ENCODE results near the gene FBXW11.
"Not testable (repeated sequence)": the region's sequence is repeated elsewhere in the genome, so short reads cannot be mapped to it uniquely, and the experiment has no call there.

FBXW11 gene

DNA sequence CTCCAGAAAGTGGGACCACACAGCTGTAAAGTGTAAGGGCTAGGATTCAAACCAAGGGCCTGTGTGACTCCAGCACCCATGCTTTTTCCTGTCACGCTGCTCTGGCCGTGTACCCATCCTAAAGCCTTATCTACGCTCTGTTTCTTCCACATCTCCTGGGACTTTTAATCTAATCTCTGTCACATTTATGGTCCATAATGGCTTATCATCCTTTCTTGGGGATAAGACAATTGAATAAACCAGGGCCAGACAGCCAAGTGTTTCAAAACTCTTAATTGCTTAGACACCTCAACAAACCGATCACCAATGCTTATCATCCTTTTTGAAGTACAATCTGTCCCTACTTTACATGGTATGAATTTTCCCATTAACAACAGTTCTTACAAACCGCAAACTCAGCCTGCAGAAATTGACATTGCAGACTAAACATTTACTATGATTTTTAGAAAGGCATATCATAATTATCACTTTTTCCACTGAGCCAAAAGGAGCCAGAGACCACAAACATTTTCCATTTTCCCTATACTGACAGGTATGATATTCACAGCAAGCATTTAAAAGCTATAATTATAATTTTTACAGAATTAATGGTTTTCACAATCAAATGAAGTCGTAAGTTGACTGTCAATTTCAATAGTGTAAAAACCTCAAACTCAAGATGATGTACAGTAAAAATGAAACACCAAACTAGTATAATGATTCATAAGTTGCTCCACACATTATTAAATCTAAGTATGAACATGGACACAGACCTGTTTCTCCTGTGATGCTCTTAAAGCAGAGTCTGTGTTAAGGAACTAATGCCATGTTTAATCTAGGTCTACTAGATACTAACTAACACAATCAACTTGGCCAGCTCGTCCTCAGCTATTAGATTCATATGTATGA lies 99.5 kb downstream of the FBXW11 start:
- DNase-seq = no peak

DNA sequence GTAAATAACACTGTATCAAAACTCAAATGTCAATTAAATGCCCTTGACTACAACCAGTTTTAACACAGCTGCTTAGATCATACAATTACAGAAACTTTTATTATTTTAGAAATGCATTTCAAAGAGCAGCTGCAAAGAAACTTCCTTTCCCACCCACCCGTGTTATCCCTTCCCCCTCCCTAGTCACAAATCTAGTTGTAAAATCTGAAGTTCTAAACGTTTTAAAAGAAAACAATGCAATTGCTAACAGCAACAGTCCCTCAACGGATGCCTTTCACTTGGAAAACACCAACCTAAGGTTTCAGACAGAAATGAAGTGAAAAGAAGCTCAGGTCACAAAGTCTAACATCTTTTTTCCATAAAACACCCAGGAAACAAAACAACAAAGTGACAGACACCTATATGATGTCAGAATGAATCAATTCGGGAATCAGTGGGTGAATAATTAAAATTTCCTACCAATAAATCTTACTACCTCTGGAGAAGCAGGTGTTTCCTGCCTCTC lies 100.3 kb downstream of the FBXW11 start:
- DNase-seq = no peak

DNA sequence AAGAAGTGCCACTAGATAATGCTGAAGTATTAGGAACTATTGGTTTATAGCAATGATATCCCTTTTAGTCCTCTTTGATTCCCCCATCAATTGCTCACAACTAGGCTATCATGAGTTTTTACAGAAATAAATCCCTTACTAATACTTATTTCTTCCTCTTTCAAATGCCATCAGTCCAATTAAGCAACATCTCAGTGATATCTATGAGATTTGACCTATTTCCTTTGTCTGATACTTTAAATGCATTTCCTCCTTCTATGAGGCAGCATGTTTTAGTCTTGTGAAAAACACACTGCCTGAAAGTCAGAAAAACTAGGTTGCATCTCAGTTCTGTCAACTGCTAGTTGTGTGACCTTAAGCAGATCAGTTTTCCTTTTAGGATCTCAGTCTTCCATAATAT lies 101.6 kb downstream of the FBXW11 start:
- no peak for DNase-seq

DNA sequence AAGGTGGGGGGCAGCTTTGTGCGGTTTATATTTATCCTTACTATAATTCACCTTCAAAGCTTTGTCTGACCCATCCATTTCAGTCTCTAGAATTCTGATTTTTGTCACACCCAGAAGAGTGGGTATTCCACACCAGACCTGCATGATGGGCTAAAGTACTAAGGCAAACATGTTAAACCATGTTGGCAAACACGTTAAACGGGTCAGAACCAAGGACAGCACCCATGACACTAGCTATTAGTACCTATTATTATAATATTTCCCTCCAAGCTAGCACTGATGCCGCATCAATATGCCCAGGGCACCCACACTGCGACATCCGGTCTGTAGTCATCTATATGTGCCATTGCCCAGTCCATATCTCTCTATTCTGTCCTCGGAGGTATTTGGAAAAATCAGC lies 104.7 kb downstream of the FBXW11 start:
- no peak for DNase-seq

DNA sequence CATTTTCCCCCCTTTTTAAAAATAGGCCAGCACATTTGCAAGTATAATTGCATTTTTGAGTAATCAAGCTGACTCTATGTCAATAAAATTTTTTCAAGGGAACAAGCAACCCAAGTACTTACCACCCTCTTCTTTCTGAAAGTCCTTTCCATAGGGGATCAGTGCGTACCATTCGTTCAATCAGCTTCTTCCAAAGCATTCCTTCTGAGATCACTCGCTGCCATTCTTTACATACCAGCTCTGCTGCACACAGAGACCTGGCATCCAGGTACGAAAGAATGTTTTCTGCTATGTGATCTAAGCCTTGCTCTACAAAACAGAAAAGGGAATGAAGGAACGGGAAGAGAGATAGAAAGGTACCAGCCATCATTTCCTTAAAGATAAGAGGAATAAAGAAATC lies 106.6 kb downstream of the FBXW11 start:
- DNase-seq = no peak

DNA sequence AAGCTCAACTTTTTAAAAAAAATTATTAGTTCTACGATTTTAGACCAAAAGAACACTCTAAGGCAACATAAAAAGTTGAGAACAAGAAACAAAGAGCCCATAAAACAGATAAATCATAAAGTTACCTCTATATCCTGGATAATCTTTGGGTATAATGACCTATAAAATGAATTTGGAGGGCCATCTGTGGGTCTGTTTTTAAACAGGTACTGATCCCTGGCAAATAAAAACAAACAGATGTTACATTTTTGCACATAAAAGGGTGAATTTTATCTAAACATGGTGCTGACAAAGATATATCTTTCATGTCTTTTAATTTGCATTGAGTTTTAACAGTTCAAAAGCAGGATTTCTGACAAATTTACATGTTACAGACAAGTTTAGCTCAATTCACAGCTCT lies 107.6 kb downstream of the FBXW11 start:
- no peak for DNase-seq

DNA sequence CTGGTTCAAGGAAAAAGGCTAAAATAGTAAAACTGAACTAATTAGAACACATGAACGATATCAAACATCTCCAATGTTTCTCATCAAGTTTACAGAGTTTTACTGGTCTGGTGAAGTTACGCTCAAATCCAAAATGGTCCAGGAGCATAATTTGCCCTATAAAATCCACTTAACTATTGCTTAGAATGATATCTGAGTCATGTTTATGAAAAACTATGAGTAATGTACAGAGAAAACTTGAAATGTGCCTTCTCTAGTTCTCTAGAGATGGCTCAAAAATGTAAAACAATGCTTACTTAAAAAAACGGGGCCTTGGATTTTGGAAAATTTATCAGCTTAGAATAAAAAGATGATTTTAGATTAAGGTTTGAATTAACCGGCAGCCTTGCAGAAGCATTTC lies 108.1 kb downstream of the FBXW11 start:
- no peak for DNase-seq

DNA sequence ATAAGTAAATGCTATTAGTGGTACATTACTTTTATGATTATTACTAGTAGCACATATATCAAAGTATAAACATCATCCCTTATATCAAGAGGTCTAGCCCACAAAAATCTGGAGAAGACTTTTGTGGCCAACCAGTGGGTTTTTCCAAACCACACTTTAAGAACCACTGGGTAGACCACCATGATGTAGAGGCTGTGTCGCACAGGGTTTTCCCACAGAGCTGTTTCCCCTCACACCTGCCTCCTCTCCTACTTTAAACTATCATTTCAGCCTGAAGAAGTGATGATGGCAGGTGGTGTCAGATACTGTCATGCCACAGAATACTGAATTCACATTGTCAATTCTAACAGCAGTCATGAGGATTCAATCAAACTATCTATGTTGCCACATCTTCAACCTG lies 109.2 kb downstream of the FBXW11 start:
- DNase-seq = no peak

DNA sequence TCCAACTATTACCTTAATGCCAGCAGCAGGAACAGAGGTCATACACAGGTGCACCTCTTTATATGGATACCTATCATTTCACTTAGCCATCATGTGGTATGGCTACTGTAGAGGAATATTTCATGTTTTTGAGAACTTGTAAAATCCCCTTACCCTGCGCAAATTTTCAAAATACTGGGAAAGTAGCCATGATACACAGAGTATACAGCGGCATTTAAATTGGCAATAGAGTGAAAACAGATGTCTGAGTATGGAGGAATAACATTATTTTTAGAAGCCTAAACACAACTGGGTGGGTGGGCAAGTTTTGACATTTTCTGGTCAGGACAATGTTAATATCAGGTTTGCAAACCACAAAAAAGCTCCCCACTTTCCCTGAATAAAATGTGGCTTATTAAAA lies 111.4 kb downstream of the FBXW11 start:
- no peak for DNase-seq

DNA sequence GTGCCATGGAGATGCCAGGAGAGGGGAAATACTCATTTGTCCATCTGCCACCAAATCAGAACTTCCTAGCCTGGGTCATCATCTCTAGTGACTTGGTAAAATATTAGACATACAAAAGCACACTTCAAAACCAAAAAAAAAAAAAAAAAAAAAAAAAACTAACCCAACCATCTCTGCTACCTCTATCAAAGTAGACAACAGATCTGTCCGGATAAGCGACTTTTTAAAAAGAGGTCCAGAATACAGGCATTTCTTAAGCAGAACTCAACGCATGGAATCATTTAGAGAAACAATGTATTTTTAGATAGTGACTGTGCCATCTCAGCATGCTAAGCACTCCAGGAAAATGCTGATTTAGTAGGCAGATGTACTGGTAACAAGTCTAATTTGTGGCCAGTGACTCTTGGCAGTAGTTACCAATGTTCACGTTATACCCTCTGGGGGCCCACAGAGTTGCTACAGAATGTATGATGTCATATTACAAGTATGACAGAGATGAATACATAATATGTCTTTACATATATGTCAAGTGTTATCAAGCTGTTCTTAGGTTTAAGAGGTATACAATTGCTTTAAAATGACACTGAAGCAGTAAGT lies 113.0 kb downstream of the FBXW11 start:
- no peak for DNase-seq

DNA sequence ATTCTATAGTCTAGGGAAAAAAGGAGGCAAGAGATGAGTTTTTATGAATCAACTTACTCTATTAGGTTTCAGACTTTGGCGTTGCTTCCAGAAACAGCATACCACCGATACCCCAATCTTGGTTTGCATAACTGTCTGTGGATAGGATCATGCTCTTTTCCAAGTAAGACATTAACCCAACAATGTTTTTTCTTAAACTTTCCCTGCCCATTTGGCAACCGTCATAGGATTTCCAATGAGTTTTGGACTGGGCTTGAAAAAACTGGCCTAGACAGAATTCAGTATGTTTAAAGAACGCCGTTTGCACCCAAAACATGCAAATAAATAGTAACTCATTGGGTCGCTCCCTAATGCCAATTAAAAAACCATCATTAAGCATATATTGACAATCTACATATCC lies 114.8 kb downstream of the FBXW11 start:
- no peak for DNase-seq

DNA sequence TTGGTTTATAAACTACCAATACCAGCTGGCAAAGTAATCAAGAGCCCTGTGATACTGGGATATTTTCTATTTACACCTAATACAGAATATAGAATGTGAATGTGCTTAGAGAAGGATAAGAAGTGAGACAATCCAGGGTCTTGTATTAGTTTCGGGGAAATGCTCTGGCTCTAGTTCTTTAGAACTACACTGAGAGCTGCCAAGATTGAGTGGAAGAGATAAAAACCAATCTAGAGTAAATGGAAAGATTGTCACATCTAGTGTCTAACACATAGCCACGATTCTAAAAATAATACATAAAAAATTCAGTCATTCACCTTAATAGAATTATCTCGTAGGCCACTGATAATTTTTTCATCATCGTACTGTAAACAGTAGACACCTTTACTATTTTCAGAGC lies 115.3 kb downstream of the FBXW11 start:
- no peak for DNase-seq

DNA sequence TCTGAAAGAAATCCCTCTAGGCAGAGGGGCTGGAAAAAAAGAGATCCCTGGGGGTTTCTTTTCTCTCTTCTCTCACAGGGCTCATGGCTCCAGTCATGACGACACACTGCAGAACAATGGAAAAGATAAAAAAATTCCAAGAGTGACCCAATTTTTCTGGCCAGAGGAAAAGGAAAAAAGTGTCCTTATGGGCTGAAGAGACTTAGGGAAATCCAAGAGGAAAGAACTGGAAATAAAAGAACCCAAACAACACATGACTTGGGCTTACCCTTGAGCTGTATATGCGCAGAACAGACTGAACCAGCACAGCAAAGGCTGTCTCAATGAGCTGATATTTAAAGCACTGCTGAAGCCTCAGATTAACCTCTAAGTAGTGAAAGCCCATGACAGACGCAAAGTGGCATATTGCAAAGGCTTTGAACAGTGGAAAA lies 118.4 kb downstream of the FBXW11 start:
- DNase-seq = no peak

DNA sequence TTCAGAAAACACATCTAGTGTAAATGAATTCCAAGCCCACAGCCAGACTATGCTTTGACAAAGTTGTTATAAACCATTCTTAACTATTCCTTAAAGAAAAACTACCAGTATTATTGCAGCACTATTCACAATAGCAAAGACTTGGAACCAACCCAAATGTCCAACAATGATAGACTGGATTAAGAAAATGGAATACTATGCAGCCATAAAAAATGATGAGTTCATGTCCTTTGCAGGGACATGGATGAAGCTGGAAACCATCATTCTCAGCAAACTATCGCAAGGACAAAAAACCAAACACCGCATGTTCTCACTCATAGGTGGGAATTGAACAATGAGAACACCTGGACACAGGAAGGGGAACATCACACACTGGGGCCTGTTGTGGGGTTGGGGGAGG lies 120.4 kb downstream of the FBXW11 start:
- not testable (repeated sequence) for DNase-seq

DNA sequence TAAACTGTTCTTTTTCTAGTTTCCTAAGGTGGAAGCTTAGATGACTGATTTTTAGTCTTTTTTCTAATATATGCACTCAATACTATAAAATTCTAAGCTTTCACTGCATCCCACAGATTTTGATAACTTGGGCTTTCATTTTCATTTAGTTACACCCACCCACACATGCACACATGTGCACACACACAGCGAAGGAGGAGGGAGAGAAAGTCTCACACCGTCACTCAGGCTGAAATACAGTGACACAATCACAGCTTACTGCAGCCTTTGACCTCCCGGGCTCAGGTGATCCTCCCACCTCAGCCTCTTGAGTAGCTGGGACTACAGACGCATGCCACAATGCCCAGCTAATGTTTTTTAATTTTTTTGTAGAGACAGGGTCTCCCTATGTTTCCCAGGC lies 124.3 kb downstream of the FBXW11 start:
- no peak for DNase-seq

DNA sequence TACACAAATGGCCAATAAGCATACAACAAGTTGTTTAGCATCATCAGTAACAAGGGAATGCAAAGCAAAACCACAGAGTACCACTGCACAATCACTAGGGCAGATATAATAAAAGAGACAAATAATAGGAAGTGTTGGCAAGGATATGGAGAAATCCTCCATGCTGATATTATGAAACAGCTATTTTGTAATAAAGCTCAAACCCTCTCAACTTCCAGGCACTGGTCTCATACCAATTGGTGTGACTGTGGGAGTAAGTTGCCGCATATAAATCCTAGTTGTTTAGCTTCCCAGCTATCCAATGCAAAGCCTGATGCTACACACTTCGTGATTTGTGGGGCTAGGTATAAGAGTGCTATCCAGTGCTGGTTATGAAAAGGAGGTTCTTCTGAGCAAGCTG lies 132.2 kb downstream of the FBXW11 start:
- no peak for DNase-seq

DNA sequence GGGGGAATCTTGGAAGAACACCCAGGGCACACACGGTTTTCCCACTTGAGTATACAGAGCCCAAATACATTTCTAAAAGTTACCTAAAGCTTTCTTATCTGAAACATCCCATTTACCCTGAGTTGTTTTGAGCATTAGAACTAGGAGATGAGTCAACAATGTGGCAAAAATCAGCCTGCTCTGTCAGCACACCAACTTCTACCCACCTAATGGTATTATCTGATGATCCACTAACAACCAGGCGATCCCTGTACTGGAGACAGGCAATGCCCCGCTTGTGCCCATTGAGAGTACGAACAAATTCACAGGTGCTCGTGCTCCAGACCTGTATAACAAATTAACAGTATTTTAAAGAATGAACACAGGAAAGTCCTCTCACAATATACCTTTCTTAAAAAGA lies 133.8 kb downstream of the FBXW11 start:
- DNase-seq = no peak

DNA sequence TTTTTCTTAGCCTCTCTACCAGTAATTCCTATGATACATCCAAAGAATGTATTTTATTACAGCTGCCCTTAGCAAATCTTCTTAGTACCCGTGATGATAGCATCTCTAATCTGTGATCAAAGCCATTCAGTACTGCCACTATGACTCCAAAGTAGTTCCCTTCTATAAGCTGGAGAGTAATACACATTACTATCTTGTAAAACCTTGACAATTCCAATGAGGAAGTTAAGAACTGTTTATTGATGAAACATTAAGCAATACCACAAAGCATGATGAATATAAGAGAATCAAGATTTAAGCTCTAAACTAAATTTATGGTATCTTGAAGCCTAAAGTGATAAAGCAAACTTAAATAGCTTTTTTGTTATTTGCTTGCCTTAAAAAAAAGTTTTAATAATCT lies 134.7 kb downstream of the FBXW11 start:
- no peak for DNase-seq

DNA sequence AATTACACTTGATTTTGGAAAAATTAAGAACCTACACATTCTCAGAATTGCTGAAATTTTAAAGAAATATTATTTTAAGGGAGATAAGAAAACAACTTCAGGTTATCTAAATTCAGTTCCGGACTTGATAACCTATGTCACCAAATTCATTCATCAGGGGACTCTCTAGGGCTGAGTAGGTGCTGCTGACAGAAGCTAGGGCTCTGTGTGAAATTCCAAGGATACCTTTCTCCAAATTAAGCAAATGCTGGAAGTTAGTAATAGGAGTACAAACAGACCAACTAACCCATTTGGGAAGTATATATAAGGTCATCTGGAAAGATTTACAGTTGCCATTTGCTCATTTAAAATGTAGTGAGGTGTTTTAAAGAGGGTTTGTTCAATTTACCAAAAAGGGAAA lies 136.5 kb downstream of the FBXW11 start:
- DNase-seq = no peak

DNA sequence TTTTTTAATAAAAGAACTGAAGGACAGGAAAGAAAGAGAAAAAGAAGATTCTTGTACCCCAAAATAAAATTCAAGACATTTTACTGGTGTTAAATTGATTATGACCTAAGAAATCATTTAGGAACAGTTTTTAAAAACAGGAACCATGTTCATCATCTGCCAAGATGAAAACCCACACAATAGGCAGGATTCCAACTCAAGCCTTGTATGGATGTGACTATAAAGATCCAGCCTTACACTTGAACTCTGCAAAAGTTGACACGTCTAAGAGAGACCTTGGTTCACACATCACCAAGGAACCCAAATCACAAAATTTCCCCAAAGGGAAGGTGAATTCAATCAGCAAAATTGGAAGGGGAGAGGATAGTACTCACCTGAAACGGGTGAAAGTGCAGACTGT lies 138.2 kb downstream of the FBXW11 start:
- DNase-seq = no peak

DNA sequence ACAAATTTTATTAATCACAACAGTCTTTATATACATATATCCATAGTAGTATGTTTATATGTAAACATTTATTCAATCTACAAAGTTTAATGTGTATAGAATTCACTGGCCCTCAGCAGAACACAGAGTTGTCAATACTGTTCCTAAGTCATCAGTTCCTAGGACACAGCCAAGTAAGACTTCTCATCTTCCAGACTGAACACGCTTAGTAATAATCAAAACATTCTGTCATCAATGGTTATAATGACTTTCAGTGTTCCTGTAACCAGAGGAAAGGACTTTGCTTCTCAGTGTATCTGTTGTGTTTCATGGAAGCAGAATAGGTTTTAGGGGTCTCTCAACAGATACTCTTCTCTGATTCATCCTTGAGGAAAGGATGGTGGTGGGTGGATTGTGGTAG lies 138.7 kb downstream of the FBXW11 start:
- no peak for DNase-seq

DNA sequence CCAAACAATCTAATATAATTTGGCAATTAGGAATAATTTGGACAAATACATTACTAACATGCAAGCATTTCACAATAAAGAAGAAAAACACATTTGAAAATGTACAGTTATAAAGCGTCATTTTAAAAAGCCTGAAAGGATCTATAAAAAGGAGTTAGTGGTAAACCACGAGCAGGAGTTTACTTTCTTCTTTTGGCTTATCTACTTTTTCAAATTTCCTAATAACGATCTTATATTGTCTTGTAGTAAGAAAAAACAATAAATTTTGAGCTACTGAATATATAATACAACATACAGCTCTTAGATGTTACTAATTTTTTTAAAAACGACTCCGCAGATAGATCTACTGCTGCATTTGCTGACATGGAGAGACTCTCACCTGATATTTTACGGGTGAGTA lies 141.0 kb downstream of the FBXW11 start:
- DNase-seq = no peak

DNA sequence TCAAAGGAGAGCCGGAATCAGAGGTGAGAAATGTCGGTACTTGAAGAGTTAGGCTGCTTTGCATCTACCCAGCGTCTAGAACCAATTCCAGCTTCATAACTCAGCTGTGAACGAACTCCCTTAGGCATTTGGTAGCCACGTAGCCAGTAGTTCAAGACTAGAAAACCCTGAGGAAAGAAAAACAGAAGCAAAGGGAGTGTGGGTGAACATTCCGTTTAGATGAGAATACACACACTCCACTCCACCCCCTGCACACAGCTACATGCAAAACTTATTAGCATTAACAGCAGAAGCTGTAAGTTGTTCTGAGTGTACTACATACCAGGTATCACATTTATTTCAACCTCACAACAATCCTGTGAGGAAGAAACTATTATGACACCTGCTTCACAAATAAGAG lies 142.5 kb downstream of the FBXW11 start:
- no peak for DNase-seq

DNA sequence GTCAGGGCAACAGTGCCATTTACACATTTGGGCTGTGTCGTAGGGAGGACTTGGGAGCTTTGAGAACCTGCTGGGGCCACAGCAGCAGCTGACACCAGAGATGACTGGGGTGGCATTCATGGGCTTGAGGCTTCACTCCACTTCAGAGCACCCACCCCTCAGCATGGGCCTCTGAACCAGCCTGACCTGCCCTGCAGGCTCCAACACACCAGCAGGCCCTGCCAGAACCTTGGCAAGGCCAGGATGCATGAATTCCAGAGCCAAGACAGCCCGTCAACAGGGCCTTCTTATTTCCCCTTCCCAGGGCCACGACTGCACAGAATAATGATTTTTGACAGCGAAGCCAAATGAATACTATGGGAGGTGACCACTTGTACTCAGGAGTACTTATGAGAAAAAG lies 143.8 kb downstream of the FBXW11 start:
- no peak for DNase-seq

DNA sequence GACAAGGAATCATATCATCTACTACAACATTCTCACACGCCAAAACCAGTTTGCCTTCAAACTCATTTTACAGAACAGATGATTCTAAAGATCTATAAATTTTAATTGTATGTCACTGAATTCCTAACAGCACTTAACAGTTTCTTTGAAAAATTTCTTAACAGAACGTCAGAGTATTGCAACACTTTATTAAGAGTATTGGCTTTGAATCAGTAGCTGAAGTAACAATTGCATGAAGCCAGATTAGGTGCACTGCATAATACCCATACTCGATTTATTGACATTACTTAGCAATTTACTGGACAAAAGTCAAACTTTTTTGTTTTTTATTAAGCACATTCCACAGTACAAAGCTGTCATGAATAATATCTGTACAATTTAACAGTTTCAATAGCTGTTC lies 145.1 kb downstream of the FBXW11 start:
- no peak for DNase-seq
